ENCODE measurements around the gene ASMTL.
"Not testable (repeated sequence)": the region's sequence is repeated elsewhere in the genome, so short reads cannot be mapped to it uniquely, and the experiment has no call there.

The ASMTL gene

GRCh38 chrX:1368385-1368698 is 84.4 kb downstream of the ASMTL start:
- no peak for DNase-seq
- TF ChIP-seq CTCF (IDR thresholded peaks at IDR 0.05): no peak
- intact Hi-C loops (cut with DNase I; ENCODE audit: low total_unique reads): no loop called here

GRCh38 chrX:1366363-1366762 is 86.3 kb downstream of the ASMTL start:
- peaks cover 3 to 37% (median 14%) of the 10 kb centered on the region in 3 donors for H3K36me3 ChIP-seq
- H3K4me1 ChIP-seq; H3K9me3 ChIP-seq; DNase-seq; H3K27ac ChIP-seq; intact Hi-C loops (cut with DNase I; ENCODE audit: low total_unique reads); H3K27me3 ChIP-seq; H3K4me3 ChIP-seq: not testable (repeated sequence)

More at GRCh38 chrX:1368385-1368698, 84.4 kb downstream of the ASMTL start:
- Histone ChIP-seq H3K36me3 (peaks cover 0 to 21% (median 11%) of the 10 kb centered on the region in 3 donors), H3K4me3 (no peak overlapping the region), H3K27me3 (no peaks in the 10 kb centered on the region), H3K9me3 (no peaks in the 10 kb centered on the region), H3K27ac (no peak overlapping the region), H3K4me1 (no peaks in the 10 kb centered on the region)

GRCh38 chrX:1361910-1362309 is 90.8 kb downstream of the ASMTL start:
- no peak overlapping the region for H3K27ac ChIP-seq
- no peak overlapping the region for H3K4me3 ChIP-seq
- H3K27me3 ChIP-seq: no peaks in the 10 kb centered on the region
- intact Hi-C loops (cut with DNase I; ENCODE audit: low total_unique reads): no loop called here
- H3K9me3 ChIP-seq: peaks cover 0 to 10% (median 6%) of the 10 kb centered on the region in 3 donors
- H3K36me3 ChIP-seq: peaks cover 21 to 60% (median 36%) of the 10 kb centered on the region in 3 donors
- no peak for TF ChIP-seq CTCF (IDR thresholded peaks at IDR 0.05)
- no peak for DNase-seq
- no peaks in the 10 kb centered on the region for H3K4me1 ChIP-seq

GRCh38 chrX:1361275-1361674 is 91.4 kb downstream of the ASMTL start:
- intact Hi-C loops (cut with DNase I; ENCODE audit: low total_unique reads): no loop called here
- DNase-seq: no peak
- H3K27ac ChIP-seq: no peak overlapping the region
- H3K9me3 ChIP-seq: peaks cover 0 to 10% (median 6%) of the 10 kb centered on the region in 3 donors
- no peaks in the 10 kb centered on the region for H3K4me1 ChIP-seq
- H3K4me3 ChIP-seq: no peak overlapping the region
- H3K36me3 ChIP-seq: peaks cover 21 to 60% (median 36%) of the 10 kb centered on the region in 3 donors
- TF ChIP-seq CTCF (IDR thresholded peaks at IDR 0.05): no peak
- no peaks in the 10 kb centered on the region for H3K27me3 ChIP-seq

GRCh38 chrX:1360171-1360570 is 92.5 kb downstream of the ASMTL start:
- Histone ChIP-seq H3K9me3 (peaks cover 0 to 10% (median 6%) of the 10 kb centered on the region in 3 donors), H3K27me3 (no peaks in the 10 kb centered on the region), H3K4me1 (no peaks in the 10 kb centered on the region), H3K4me3 (no peak overlapping the region), H3K36me3 (peaks cover 21 to 60% (median 36%) of the 10 kb centered on the region in 3 donors), H3K27ac (no peak overlapping the region)
- intact Hi-C loops (cut with DNase I; ENCODE audit: low total_unique reads): no loop called here
- no peak for TF ChIP-seq CTCF (IDR thresholded peaks at IDR 0.05)
- DNase-seq: no peak

- DNase-seq: no peak
- Histone ChIP-seq H3K4me1 (no peaks in the 10 kb centered on the region), H3K4me3 (no peak overlapping the region), H3K27me3 (no peaks in the 10 kb centered on the region), H3K36me3 (peaks cover 21 to 55% (median 36%) of the 10 kb centered on the region in 3 donors), H3K9me3 (peaks cover 0 to 10% (median 6%) of the 10 kb centered on the region in 3 donors), H3K27ac (no peak overlapping the region)
- TF ChIP-seq CTCF (IDR thresholded peaks at IDR 0.05): no peak
- intact Hi-C loops (cut with DNase I; ENCODE audit: low total_unique reads): no loop called here
Observed at GRCh38 chrX:1359477-1359873, 93.2 kb downstream of the ASMTL start.

Measured in tibial artery (tissue), 4 donors.